CD4-positive, CD25-positive, alpha-beta regulatory T cell (primary cell): ENCODE results near the gene STK17B. TPM values are rescaled to one million over a fixed set of nuclear protein-coding genes. Genes with fewer than 3 reads are reported as not detected.

Experiments used
- polyA plus RNA-seq, 4 donors: library from polyadenylated mRNA; unstranded; fragments of 300-500 nt; fragmentation: Illumina TruSeq; gene quantifications; one replicate each; pipeline ENCODE4 v1.2.3, GENCODE V29; 2021
- total RNA-seq: library from RNA; stranded (reverse); gene quantifications from one replicate; pipeline ENCODE4 v1.2.3, GENCODE V29; 2022

The STK17B gene
- total and polyA plus RNA-seq, 5 donors from 2014 or later = 97.1 to 542 (median 113) TPM

Other genes starting within 250 kb of the STK17B start
- gene DNAH7, start 102.7 kb downstream of the STK17B start, total RNA-seq = not detected
- gene DNAH7, start 102.7 kb downstream of the STK17B start, polyA plus RNA-seq = not detected